ENCODE data around the gene GGN. TPM values are rescaled to one million over a fixed set of nuclear protein-coding genes. Genes with fewer than 3 reads are reported as not detected.

The GGN gene
- total RNA-seq, 1 experiment from 2014 or later, result 1.5 TPM

DNA sequence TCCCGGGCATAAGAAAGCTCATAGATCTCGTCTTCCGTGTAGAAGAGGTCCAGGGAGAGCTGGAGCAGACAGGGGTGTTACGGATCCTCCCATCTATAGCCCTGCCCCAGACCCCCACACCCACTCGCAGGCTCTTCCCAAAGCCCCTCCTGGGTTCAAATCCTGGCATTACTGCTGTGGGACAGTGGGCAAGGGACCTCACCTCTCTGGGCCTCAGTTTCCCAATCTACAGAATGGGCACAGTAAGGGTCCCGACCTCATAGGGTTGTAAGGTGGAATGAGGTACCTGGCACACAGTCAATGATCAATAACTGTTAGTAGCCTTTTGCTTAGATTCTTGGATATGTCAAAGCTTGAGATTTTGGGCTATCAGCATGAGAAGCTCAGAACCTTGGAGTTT lies 25.6 kb upstream of the GGN start:
- H2BK120ac ChIP-seq (ENCODE audit: low read depth, low read length, poor library complexity, severe bottlenecking), result no peak overlapping the region
- no peak overlapping the region for H3K23ac ChIP-seq (ENCODE audit: insufficient read length, low read depth, low read length)
- no peaks in the 10 kb centered on the region for H3K4me1 ChIP-seq (ENCODE audit: insufficient read depth, low read length)
- no peak overlapping the region for H3K4me3 Mint-ChIP-seq
- H2BK5ac ChIP-seq (ENCODE audit: insufficient read length, low read length), result no peak overlapping the region
- H3K9me3 Mint-ChIP-seq, result no peaks in the 10 kb centered on the region
- H3K4me1 Mint-ChIP-seq, result peaks cover 10 to 12% of the 10 kb centered on the region in 2 experiments
- TF ChIP-seq, protein P1, sequence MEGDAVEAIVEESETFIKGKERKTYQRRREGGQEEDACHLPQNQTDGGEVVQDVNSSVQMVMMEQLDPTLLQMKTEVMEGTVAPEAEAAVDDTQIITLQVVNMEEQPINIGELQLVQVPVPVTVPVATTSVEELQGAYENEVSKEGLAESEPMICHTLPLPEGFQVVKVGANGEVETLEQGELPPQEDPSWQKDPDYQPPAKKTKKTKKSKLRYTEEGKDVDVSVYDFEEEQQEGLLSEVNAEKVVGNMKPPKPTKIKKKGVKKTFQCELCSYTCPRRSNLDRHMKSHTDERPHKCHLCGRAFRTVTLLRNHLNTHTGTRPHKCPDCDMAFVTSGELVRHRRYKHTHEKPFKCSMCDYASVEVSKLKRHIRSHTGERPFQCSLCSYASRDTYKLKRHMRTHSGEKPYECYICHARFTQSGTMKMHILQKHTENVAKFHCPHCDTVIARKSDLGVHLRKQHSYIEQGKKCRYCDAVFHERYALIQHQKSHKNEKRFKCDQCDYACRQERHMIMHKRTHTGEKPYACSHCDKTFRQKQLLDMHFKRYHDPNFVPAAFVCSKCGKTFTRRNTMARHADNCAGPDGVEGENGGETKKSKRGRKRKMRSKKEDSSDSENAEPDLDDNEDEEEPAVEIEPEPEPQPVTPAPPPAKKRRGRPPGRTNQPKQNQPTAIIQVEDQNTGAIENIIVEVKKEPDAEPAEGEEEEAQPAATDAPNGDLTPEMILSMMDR (conservative IDR thresholded peaks at IDR 0.05), result no peak
- no peak overlapping the region for H3K27ac ChIP-seq (ENCODE audit: insufficient read length, low read depth, low read length)
- H3T11ph ChIP-seq (ENCODE audit: low read length), result no peak overlapping the region
- H2AK5ac ChIP-seq (ENCODE audit: insufficient read length, low read length), result no peak overlapping the region
- WGBS (ENCODE audit: extremely low coverage, insufficient read length, low lambda C conversion rate), result no CpG with 5 or more reads among the region's 6 CpGs
- no peaks in the 10 kb centered on the region for H3K79me1 ChIP-seq (ENCODE audit: insufficient read depth, low read depth, low read length, poor library complexity, severe bottlenecking)
- no peak overlapping the region for H3K4me2 ChIP-seq (ENCODE audit: insufficient read depth, insufficient read length, low read length)
- no peaks in the 10 kb centered on the region for H4K20me1 ChIP-seq (ENCODE audit: control insufficient read depth, insufficient read depth, insufficient read length)
- no peak overlapping the region for H4K91ac ChIP-seq (ENCODE audit: insufficient read length, low read depth, low read length)
- no peak overlapping the region for H2BK12ac ChIP-seq (ENCODE audit: insufficient read length, low read depth, low read length)
- H2BK15ac ChIP-seq (ENCODE audit: low read depth, low read length), result no peak overlapping the region
- no peaks in the 10 kb centered on the region for H3K27me3 ChIP-seq (ENCODE audit: insufficient read depth, low read length)
- H2BK20ac ChIP-seq (ENCODE audit: low read depth, low read length, poor library complexity, severe bottlenecking), result no peak overlapping the region
- H3K79me2 ChIP-seq (ENCODE audit: insufficient read depth, low read length), result no peaks in the 10 kb centered on the region
- H3K18ac ChIP-seq (ENCODE audit: insufficient read length, low read depth, low read length), result no peak overlapping the region
- no peak for DNase-seq
- no peak overlapping the region for H3K4ac ChIP-seq (ENCODE audit: low read depth, low read length)
- no peak overlapping the region for H4K8ac ChIP-seq (replicated peaks; ENCODE audit: insufficient read length, low read depth, low read length)
- no peak overlapping the region for H2AFZ ChIP-seq (ENCODE audit: low read length)
- H3K9ac ChIP-seq (ENCODE audit: extremely low read depth, insufficient read length, low read length), result no peak overlapping the region
- peaks cover 6% of the 10 kb centered on the region for H3K27me3 Mint-ChIP-seq (ENCODE audit: low read depth)
- H3K56ac ChIP-seq (ENCODE audit: insufficient read length, low read depth, low read length), result no peak overlapping the region
- no peaks in the 10 kb centered on the region for H3K9me3 ChIP-seq (ENCODE audit: control insufficient read depth, low read depth, low read length)
- H3K27ac Mint-ChIP-seq, result no peak overlapping the region
- no peak overlapping the region for H4K5ac ChIP-seq (ENCODE audit: insufficient read length, low read depth, low read length)
- peaks cover 1 to 3% (median 2%) of the 10 kb centered on the region in 3 experiments; a peak in 4 of 7 replicates for H3K36me3 Mint-ChIP-seq (ENCODE audit: insufficient read depth in 1 of 3, low read depth in 3 of 3)
- H3K23me2 ChIP-seq (ENCODE audit: insufficient read length, low read depth, low read length, poor library complexity, severe bottlenecking), result peaks cover 13% of the 10 kb centered on the region
- H3K14ac ChIP-seq (ENCODE audit: insufficient read depth, low read length), result no peak overlapping the region

Data from H9 (cell line).